ENCODE data around the gene ST7L. TPM values are rescaled to one million over a fixed set of nuclear protein-coding genes. Genes with fewer than 3 reads are reported as not detected.

Gene ST7L
- total and polyA plus RNA-seq, 2 of the 4 experiments (the other 2 are of a cell fraction) = 7.7 to 14.7 TPM

- BruUV-seq (replicated peaks) = no TSS peak
- Histone ChIP-seq H3K18ac (ENCODE audit: low read depth, low read length) (no peak overlapping the region), H2AK9ac (replicated peaks; ENCODE audit: low read depth, low read length, poor library complexity) (no peak overlapping the region), H3K36me3 (ENCODE audit: control insufficient read depth, insufficient read depth, low read length) (peaks cover 6% of the 10 kb centered on the region), H2BK120ac (ENCODE audit: low read depth, low read length) (no peak overlapping the region), H3K56ac (ENCODE audit: extremely low read depth, insufficient read depth, low read length) (no peak overlapping the region), H3K27me3 (ENCODE audit: control insufficient read depth, insufficient read depth, low read length) (no peaks in the 10 kb centered on the region), H2BK5ac (ENCODE audit: low read depth, low read length, poor library complexity, severe bottlenecking) (no peak overlapping the region), H3K23ac (ENCODE audit: low read depth, low read length) (no peak overlapping the region), H3K9me1 (ENCODE audit: insufficient read depth, low read length) (peaks cover 6% of the 10 kb centered on the region), H2AK5ac (ENCODE audit: low read depth, low read length) (no peak overlapping the region), H3K9me3 (ENCODE audit: control insufficient read depth, insufficient read depth, low read length) (no peaks in the 10 kb centered on the region), H3K4me1 (ENCODE audit: control insufficient read depth, insufficient read depth, low read length) (peaks cover 3% of the 10 kb centered on the region; the same call in 1 of the 2 replicates), H3K9ac (ENCODE audit: low read depth, low read length) (no peak overlapping the region), H3K4me3 (ENCODE audit: insufficient read depth, low read depth, low read length) (no peak overlapping the region), H4K91ac (ENCODE audit: insufficient read depth, low read depth, low read length) (no peak overlapping the region), H3K14ac (replicated peaks; ENCODE audit: low read depth, low read length) (no peak overlapping the region), H2BK20ac (ENCODE audit: low read depth, low read length) (no peak overlapping the region), H3K4ac (ENCODE audit: low read depth, low read length) (no peak overlapping the region), H4K20me1 (ENCODE audit: insufficient read depth, low read length) (no peaks in the 10 kb centered on the region), H3K27ac (ENCODE audit: insufficient read depth, low read length) (no peak overlapping the region), H3K4me2 (ENCODE audit: low read depth, low read length) (no peak overlapping the region), H3K79me1 (ENCODE audit: low read depth in 1 of 2, low read length in 2 of 2) (peaks cover 0 to 2% of the 10 kb centered on the region in 2 experiments; a peak in 3 of 4 replicates), H4K8ac (ENCODE audit: low read depth in 2 of 2, low read length in 2 of 2) (no peak overlapping the region), H4K5ac (ENCODE audit: low read depth, low read length) (no peak overlapping the region), H2AFZ (replicated peaks; ENCODE audit: low read length, poor library complexity) (no peak overlapping the region), H2BK15ac (ENCODE audit: low read depth, low read length) (no peak overlapping the region)
- no peak for TF ChIP-seq POLR2A (IDR thresholded peaks at IDR 0.05; ENCODE audit: low read depth, low read length)
- TF ChIP-seq CTCF (conservative IDR thresholded peaks at IDR 0.05; ENCODE audit: low read depth, low read length) = no peak
- no peak for TF ChIP-seq MAFK (IDR thresholded peaks at IDR 0.05; ENCODE audit: low read depth, low read length)
- no peak for TF ChIP-seq MXI1 (IDR thresholded peaks at IDR 0.05; ENCODE audit: borderline replicate concordance, low read depth, low read length)
- no peak for TF ChIP-seq FOS (IDR thresholded peaks at IDR 0.05; ENCODE audit: low read depth, low read length)
- no peak for TF ChIP-seq RAD21 (IDR thresholded peaks at IDR 0.05; ENCODE audit: low read length)
- no peak for TF ChIP-seq ELK1 (IDR thresholded peaks at IDR 0.05; ENCODE audit: borderline replicate concordance, low read depth, low read length)
- TF ChIP-seq MAZ (IDR thresholded peaks at IDR 0.05; ENCODE audit: borderline replicate concordance, low read depth, low read length) = no peak
- no peak for TF ChIP-seq RCOR1 (IDR thresholded peaks at IDR 0.05; ENCODE audit: insufficient replicate concordance, low read length)
- TF ChIP-seq CHD1 (IDR thresholded peaks at IDR 0.05; ENCODE audit: low read depth, low read length) = no peak
- TF ChIP-seq USF2 (IDR thresholded peaks at IDR 0.05; ENCODE audit: low read depth, low read length) = no peak
- TF ChIP-seq CEBPB (IDR thresholded peaks at IDR 0.05; ENCODE audit: low read depth, low read length) = no peak
- TF ChIP-seq BHLHE40 (IDR thresholded peaks at IDR 0.05; ENCODE audit: low read depth, low read length) = no peak
- TF ChIP-seq RFX5 (IDR thresholded peaks at IDR 0.05; ENCODE audit: low read depth, low read length) = no peak
- TF ChIP-seq SMC3 (IDR thresholded peaks at IDR 0.05; ENCODE audit: low read depth, low read length) = no peak
- TF ChIP-seq NFE2L2 (IDR thresholded peaks at IDR 0.05; ENCODE audit: low read depth, low read length) = no peak
- CTCF ChIA-PET = no interaction called here
- no peak for ATAC-seq (ENCODE audit: low read depth)
- POLR2A ChIA-PET (ENCODE audit: unreplicated experiment) = no interaction called here
- intact Hi-C loops (cut with micrococcal nuclease) (no loop called here), in situ Hi-C loops (cut with MboI; ENCODE audit: low sequenced_read_pairs) (no loop called here), dilution Hi-C loops (cut with HindIII; ENCODE audit: low sequenced_read_pairs, unreplicated experiment) (no loop called here)
- DNase-seq = no peak
- WGBS, 2 experiments (ENCODE audit: extremely low coverage in 2 of 2, insufficient read length in 1 of 2) = no CpG with 5 or more reads among the region's 3 CpGs
Measured at GRCh38 chr1:112548547-112548946, 70.4 kb downstream of the ST7L start.

Measured in IMR-90 (cell line).